Measurements from ENCODE around the gene ASB13.

The ASB13 gene

GRCh38 chr10:5645944-5646617 lies 20.3 kb downstream of the ASB13 start:
- DNase-seq = no peak

GRCh38 chr10:5645375-5645774 lies 21.0 kb downstream of the ASB13 start:
- DNase-seq = no peak

DNA sequence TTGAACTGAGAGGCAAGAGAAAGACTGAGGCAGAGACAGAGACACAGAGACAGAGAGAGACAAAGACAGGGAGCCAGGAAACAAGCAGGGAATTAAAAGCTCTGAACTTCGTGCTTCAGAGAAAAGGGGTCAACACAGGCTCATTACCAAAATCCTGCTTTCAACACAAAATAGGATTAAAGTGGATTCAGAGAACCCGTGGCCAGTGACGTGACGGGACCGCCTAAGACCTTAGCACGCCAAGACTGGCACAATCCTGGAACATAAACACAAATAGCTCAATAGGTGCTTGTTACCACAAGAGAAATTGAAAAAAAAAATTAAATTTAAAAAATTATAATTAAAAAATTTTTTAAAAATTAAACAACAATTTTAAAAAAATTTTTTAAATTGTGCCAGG lies 21.5 kb downstream of the ASB13 start:
- no peak for DNase-seq

- no peak for DNase-seq
These were observed 22.9 kb downstream of the ASB13 start for GRCh38 chr10:5643346-5644067.

- DNase-seq = no peak
These were observed 24.9 kb downstream of the ASB13 start for GRCh38 chr10:5641501-5641900.

DNA sequence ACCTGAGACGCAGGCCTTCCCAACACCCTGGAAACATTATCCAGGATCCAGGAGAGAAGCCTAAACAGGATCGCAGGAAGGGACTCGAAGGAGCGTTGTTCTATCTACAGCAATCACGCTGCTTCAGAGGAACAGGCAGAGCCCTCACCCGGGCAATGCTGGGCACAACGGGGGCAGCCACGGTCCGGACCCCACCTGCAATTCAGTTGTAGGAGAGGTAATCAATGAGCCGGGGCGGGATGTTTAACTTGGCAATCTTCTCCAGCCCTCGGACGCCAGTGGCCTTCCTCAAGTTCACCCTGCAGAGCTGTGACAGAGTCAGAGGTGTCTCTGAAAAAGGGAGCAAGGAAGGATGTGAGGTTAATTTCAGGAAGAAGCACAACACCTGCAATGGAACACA lies 25.9 kb downstream of the ASB13 start:
- no peak for DNase-seq

- DNase-seq = no peak
These were observed 26.4 kb downstream of the ASB13 start for GRCh38 chr10:5640036-5640435.

GRCh38 chr10:5639066-5639465 lies 27.3 kb downstream of the ASB13 start:
- DNase-seq = no peak

DNA sequence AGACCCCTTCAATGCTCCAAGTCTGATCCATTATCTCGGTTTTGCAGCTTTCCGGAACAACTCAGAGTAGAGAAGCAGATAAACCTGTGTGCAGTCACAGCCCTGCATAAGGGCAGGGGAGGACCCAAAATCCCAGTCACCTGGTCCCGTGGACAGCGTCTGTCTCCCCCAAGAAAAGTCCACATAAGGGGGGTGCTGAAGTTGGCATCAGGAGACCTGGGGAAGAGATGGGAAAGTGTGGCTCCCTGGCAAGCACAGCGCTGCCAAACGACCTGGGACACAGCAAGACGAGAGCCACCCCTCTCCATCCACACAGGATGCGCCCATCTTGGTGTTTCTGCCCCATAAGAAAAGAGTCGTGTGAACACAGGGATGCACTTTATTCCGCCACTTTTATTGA lies 27.9 kb downstream of the ASB13 start:
- no peak for DNase-seq

DNA sequence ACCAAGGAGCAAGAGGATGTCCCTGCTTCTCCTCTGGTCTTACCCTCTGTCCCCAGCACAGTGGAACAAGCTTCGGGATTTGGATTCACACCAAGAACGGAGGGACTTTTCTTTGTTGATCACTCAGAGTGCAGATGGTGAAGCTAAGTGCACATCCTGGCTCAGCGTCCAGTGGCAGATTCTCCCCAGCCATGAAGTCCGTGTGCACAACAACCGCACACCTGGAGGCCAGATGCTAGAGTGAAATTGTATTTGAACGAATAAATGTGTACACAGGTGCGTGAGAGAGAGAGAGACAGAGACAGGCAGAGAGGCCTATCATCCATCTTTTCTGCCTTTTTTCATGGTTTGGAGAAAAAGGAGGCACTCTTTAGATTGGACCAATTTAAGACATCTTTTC lies 31.5 kb downstream of the ASB13 start:
- no peak for DNase-seq

DNA sequence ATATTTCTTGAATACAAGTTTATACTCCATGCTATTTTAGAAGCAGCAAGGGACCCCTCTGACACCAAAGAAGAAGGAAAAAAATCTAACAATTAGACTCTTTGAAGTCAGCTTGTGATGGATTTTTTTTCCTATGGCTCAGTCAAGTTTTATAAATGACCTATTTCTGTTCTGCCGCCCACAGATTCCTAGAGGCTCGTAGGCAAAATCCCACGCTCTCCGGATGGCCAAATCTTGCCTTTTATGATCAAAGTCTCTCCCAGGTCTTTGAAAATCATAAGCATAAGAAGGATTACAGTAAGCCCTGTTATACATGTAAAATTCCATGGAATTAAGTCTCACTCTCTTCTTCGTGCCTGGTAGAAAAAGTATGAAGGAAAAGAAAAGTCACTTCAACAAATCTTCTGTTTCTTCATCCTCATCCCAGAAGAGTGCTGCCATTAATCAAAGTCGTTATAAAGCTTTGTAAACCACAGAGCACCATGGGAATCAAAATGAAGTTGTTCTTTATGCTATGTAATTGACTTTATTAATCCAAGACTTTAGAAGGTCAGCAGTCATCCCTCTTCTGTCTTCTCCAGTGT lies 33.1 kb downstream of the ASB13 start:
- DNase-seq = no peak

DNA sequence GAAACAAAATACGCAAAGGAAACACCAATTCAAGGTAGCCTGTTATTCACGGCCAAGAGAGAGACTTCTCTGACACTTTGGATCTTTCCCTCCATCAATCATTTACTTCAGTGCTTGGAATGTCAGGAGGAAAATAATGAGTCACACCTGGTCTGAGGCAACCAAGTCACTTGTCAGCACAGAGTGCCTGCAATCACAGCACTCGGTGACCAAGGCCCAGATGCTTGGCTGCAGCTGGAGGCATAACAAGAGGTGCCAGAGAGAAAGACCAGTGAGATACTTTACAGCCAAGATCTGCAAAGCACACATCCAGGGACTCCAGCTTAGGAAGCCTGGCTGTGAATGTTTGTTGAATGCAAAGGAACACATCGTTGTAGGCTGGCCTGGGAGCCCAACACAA lies 33.9 kb downstream of the ASB13 start:
- DNase-seq = no peak

- DNase-seq = no peak
These were observed 34.5 kb downstream of the ASB13 start for GRCh38 chr10:5631936-5632335.

GRCh38 chr10:5630112-5630436 lies 36.3 kb downstream of the ASB13 start:
- no peak for DNase-seq

GRCh38 chr10:5629303-5630111 lies 36.9 kb downstream of the ASB13 start:
- DNase-seq = peak; percentile 67

- no peak for DNase-seq
These were observed 37.7 kb downstream of the ASB13 start for GRCh38 chr10:5628451-5629302.

DNA sequence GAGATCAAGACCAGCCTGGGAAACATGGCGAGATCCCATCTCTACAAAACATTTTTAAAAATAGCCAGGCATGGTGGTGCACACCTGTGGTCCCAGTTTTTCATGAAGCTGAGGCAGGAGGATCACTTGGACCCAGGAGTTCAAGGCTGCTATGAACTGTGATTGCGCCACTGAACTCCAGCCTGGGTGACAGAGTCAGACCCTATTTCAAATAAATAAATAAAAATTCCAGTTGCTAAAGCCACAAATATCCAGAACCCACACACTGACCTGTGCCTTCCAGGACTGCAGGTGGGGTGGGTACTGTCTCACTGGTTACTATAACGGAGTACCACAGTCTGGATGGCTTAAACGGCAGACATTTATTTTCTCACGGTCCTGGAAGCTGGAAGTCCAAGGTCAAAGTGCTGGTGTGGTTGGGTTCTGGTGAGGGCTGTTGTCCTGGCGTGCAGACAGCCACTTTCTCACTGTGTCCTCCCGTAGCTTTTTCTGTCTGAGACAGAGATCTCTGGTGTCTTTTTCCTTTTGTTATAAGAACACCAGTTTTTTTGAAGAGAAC lies 38.8 kb downstream of the ASB13 start:
- no peak for DNase-seq

DNA sequence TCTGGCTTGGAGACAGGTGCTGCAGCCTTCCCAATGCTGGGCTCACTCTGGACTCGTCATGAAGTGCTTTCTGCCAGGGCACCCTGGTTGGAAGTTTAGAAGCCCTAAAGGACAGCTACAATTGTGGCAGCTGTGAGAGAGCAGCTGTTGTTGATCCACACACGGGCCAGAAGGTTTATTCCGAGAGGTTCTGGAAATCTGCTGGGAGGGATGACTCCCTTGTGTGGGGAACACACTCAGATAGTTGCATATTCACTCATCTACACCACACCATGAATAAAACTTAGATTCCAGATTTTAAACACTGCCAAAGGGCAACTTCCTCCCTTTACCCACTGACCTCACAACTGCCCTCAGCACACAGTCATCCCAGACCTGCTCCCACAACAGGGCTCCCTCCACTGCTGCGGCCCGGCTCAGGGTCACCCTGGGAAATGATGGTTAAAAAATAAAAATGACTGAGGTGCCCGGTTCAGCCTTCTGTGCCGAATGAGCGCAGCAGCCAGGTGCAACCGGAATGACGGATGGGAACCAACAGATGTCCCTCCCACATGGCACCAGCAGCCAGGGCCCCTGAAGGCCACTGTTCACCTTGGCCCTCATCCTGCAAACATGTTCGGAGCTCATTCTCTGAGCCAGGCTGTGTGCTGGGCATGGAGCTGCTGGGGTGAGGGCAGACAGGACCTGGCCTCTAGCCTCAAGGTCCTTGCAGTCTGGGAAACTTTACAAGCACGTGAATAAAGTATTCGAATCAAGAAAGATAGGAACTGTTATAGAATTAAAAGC lies 40.2 kb downstream of the ASB13 start:
- DNase-seq = no peak

DNA sequence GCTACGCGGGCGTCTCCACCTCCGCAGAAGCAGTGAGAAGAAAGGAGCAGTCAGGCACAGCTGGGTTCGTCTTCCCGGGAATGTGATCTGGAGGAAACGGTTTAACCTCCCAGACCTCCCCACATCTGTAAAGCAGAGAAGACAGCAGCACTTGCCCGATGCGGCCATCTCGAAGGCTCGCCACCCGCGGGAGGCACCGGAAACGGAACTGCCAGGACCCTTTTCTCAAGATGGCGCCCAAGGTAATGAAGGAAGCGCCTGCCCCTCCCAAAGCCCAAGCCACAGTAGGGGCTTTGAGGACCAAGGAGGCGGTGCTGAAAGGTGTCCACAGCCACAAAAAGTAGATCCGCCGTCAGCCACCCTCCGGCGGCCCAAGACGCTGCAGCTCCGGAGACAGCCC lies 41.7 kb downstream of the ASB13 start:
- DNase-seq = no peak

GRCh38 chr10:5623081-5623748 lies 43.2 kb downstream of the ASB13 start:
- peak; percentile 69 for DNase-seq
